Cardiac muscle cell (in vitro differentiated cells and primary cell): ENCODE data around the gene ZFHX2. TPM values are rescaled to one million over a fixed set of nuclear protein-coding genes. Genes with fewer than 3 reads are reported as not detected.

Experiments
- DNase-seq, 2 donors: peaks; one replicate each; pipeline versions ENCODE4 v3.0.0 to v3.0.0-alpha.2; 2010 to 2017; ENCODE audit warnings: low read depth in 1 of 2, low spot score in 1 of 2
- H3K27ac ChIP-seq: fragments of 200-600 bp; sonication (generic); 2 replicates; pipeline ENCODE4 v1.5.1; 2016
- H3K27me3 ChIP-seq: fragments of 200-600 bp; sonication (generic); 2 replicates; pipeline ENCODE4 v1.6.0; 2016; ENCODE audit warnings: control low read depth
- H3K36me3 ChIP-seq: fragments of 200-600 bp; sonication (generic); 2 replicates; pipeline ENCODE4 v1.5.1; 2016; ENCODE audit warnings: control low read depth
- H3K4me1 ChIP-seq: fragments of 200-600 bp; sonication (generic); 2 replicates; pipeline ENCODE4 v1.8.1; 2017; ENCODE audit warnings: low read depth, mild to moderate bottlenecking, mixed run types
- H3K4me3 ChIP-seq: fragments of 200-600 bp; sonication (generic); 2 replicates; pipeline ENCODE4 v1.5.1; 2016; ENCODE audit warnings: mild to moderate bottlenecking
- H3K9me3 ChIP-seq: fragments of 200-600 bp; sonication (generic); 2 replicates; pipeline ENCODE4 v1.5.1; 2017; ENCODE audit warnings: low read depth, mild to moderate bottlenecking, control low read depth
- polyA plus RNA-seq: library from polyadenylated mRNA; unstranded; fragments of >200 nt; fragmentation: Nextera tagmentation; extraction: Ambion mirVana; gene quantifications from 2 replicates; pipeline ENCODE4 v1.2.1, GENCODE V29; 2016
- total RNA-seq: library from RNA; depleted of rRNA; stranded (reverse); fragments of >200 nt; gene quantifications from 2 replicates; pipeline ENCODE4 v1.2.3, GENCODE V29; 2016
- TF ChIP-seq, protein P1 (sequence below): IDR thresholded peaks from 2 replicates; pipeline ENCODE4 v1.5.1; 2012; ENCODE audit warnings: low read depth, mild to moderate bottlenecking, low read length

ZFHX2 gene
- total and polyA plus RNA-seq, 2 experiments from 2014 or later, result 4.2 to 5.6 TPM

DNA sequence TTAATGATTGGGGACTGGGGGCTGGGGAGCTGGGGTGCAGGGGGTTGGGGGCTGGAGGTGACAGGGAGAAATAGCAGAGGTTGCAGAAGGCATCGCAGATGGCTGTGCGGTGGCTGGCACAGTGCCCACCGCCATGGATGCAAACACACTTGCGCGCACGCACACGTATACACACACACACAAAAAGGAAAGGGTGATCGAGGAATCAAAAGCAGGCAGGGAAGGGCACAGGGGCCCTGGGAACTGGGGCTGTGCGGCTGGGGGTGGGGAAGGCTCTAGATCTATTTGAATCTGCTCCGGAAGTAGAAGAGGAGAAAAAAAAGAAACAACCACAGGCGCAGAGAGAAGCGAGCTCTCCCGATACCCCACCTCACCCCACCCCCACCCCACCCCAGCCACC, 39.4 kb downstream of the ZFHX2 start:
- TF ChIP-seq, protein P1, sequence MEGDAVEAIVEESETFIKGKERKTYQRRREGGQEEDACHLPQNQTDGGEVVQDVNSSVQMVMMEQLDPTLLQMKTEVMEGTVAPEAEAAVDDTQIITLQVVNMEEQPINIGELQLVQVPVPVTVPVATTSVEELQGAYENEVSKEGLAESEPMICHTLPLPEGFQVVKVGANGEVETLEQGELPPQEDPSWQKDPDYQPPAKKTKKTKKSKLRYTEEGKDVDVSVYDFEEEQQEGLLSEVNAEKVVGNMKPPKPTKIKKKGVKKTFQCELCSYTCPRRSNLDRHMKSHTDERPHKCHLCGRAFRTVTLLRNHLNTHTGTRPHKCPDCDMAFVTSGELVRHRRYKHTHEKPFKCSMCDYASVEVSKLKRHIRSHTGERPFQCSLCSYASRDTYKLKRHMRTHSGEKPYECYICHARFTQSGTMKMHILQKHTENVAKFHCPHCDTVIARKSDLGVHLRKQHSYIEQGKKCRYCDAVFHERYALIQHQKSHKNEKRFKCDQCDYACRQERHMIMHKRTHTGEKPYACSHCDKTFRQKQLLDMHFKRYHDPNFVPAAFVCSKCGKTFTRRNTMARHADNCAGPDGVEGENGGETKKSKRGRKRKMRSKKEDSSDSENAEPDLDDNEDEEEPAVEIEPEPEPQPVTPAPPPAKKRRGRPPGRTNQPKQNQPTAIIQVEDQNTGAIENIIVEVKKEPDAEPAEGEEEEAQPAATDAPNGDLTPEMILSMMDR, result no peak
- DNase-seq, result peak in 1 of 2 donors; percentile 3
- Histone ChIP-seq H3K27me3 (no peaks in the 10 kb centered on the region), H3K27ac (no peak overlapping the region), H3K9me3 (no peaks in the 10 kb centered on the region), H3K36me3 (no peaks in the 10 kb centered on the region), H3K4me3 (no peak overlapping the region), H3K4me1 (peaks cover 8% of the 10 kb centered on the region)

DNA sequence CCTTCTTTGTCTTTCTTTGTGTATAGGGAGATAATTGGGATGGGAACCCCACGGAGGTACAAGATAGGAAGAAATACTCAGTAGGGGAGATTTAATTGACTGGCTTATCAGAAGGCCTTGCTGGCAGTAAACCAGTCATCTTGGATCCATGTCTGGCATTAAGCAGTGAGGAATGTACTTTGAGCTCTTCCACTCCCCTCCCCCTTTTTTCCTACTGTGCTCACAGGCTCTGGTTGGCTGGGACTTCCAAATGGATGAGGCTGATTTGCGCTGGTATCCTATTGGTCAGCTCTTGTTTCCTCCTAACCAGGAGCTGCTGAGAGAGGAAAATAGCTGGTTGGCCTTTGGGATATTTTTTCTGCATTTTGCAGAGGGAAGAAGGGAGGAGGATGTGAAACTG, 57.3 kb downstream of the ZFHX2 start:
- peak; percentile 68 to 82 for DNase-seq
- Histone ChIP-seq H3K4me1 (no peaks in the 10 kb centered on the region), H3K27me3 (no peaks in the 10 kb centered on the region), H3K9me3 (no peaks in the 10 kb centered on the region), H3K36me3 (no peaks in the 10 kb centered on the region), H3K4me3 (no peak overlapping the region), H3K27ac (peak overlapping the region; percentile 3)
- TF ChIP-seq, protein P1, result no peak

DNA sequence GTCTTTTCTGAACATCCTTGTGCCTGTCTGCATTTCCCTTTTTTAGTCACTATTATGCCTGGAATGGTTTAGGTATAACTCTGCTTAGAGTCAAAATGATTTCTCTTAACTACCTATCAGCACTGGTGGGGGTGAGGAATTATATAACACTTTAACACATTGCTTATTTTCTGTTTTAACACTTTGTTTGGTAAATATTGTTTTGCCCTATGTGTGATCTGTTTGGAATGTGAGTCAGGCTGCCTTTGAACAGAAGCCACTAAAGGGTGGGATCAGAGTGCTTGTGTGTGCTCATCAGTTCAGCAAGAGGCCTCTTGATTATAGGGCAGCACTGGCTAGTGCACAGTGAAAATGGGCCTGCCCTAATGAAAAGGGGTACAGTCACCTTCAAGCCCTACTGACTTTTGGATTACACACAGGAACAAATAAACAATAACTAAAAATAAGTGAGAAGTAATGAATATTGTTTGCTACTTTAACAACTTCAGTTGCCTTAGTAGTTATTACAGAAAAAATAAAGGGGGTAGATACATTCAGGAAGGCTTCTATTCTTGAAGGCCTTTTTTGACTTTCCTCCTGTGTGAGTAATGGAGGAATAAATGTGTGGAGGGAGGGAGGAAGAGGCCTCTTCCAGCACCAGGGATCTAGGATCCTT, 58.8 kb downstream of the ZFHX2 start:
- DNase-seq, result peak in 1 of 2 donors; percentile 26
- H3K27me3 ChIP-seq, result no peaks in the 10 kb centered on the region
- TF ChIP-seq, protein P1, result no peak
- no peak overlapping the region for H3K27ac ChIP-seq
- H3K4me3 ChIP-seq, result no peak overlapping the region
- H3K4me1 ChIP-seq, result no peaks in the 10 kb centered on the region
- no peaks in the 10 kb centered on the region for H3K9me3 ChIP-seq
- H3K36me3 ChIP-seq, result no peaks in the 10 kb centered on the region

DNA sequence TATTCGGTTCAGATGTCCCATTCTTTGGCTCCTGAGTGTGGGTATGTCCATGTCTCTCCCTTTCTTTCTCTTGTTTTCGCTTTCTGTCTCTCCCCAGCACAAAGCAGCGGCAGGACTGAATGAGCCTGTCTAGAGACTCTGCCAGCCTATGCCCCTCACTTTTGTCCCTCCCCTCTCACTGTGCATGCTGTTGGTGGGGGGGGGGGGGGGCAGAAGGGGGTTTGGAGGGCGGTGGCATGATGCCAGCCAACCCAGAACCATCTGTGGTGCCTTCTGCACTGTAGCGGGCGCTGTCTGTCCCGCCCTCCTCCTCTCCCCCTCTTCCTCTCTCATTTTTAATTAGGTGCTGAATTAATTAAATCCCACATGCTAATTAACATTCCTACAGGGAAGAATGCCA, 64.3 kb downstream of the ZFHX2 start:
- no peak overlapping the region for H3K27ac ChIP-seq
- TF ChIP-seq, protein P1, result no peak
- no peak for DNase-seq

DNA sequence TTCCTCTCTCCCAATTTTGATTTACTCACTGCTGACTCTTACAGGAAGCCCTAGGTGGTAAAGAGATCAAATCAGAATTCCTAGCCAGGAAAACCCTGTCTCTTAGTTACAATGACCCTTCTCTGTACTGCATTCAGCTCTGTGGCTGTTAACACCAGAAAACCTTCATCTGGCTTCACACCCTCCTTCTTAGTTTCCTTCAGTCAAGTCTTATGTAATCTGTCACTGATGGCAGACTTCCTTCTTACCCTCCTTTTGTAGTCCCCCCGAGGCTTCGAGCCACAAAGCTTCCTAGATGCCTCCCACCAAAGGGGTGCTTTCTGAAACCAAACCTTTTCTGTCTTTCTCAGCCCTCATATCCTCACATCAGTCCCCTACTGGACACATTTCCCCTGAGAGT, 65.5 kb downstream of the ZFHX2 start:
- Histone ChIP-seq H3K27me3 (no peaks in the 10 kb centered on the region), H3K27ac (no peak overlapping the region), H3K4me3 (no peak overlapping the region), H3K36me3 (no peaks in the 10 kb centered on the region), H3K4me1 (no peaks in the 10 kb centered on the region), H3K9me3 (no peaks in the 10 kb centered on the region)
- TF ChIP-seq, protein P1, result no peak
- DNase-seq, result no peak

More for the DNA sequence above, 64.3 kb downstream of the ZFHX2 start:
- Histone ChIP-seq H3K4me1 (no peaks in the 10 kb centered on the region), H3K27me3 (no peaks in the 10 kb centered on the region), H3K4me3 (no peak overlapping the region), H3K36me3 (no peaks in the 10 kb centered on the region), H3K9me3 (no peaks in the 10 kb centered on the region)
